ENCODE data around the gene BCL6B. TPM values are rescaled to one million over a fixed set of nuclear protein-coding genes. Genes with fewer than 3 reads are reported as not detected.

The BCL6B gene
- total RNA-seq, 1 experiment from 2014 or later, result 0.57 TPM

- Histone ChIP-seq H4K20me1 (ENCODE audit: insufficient read depth) (no peaks in the 10 kb centered on the region), H3K9me3 (ENCODE audit: control insufficient read depth in 1 of 2, insufficient read depth in 1 of 2, low read depth in 1 of 2, low read length in 2 of 2) (no peaks in the 10 kb centered on the region), H3K9me2 (ENCODE audit: insufficient read depth) (no peaks in the 10 kb centered on the region), H3K27ac (ENCODE audit: low read depth, low read length) (no peak overlapping the region), H2AFZ (ENCODE audit: low read depth, low read length, poor library complexity, severe bottlenecking) (no peak overlapping the region), H3K4me3 (replicated peaks in 1 of 2; ENCODE audit: low read depth in 1 of 2, low read length in 2 of 2) (no peak overlapping the region), H3K4me1 (ENCODE audit: control insufficient read depth in 1 of 2, insufficient read depth in 2 of 2, low read length in 2 of 2) (peaks cover 8 to 37% of the 10 kb centered on the region in 2 experiments; a peak in 3 of 4 replicates), H3K36me3 (ENCODE audit: control insufficient read depth in 1 of 2, insufficient read depth in 2 of 2, low read length in 2 of 2) (no peaks in the 10 kb centered on the region), H3K4me2 (ENCODE audit: low read length) (no peak overlapping the region), H3K27me3 (ENCODE audit: insufficient read depth, low read length) (no peaks in the 10 kb centered on the region), H3K79me2 (ENCODE audit: insufficient read depth, low read length) (peaks cover 21% of the 10 kb centered on the region), H3K9ac (ENCODE audit: low read length) (no peak overlapping the region)
- ChIA-PET POLR2A (no interaction called here), RAD21 (ENCODE audit: low non-redundant PET in 1 of 2, low total read pairs in 2 of 2, uncharacterized antibody in 2 of 2, unreplicated experiment in 2 of 2) (interaction anchor here in 1 of 2 experiments (0.7 kb wide), 1 partner anchor 174 kb away, joined by 7 read pairs; no protein-coding TSS in a partner anchor), CTCF (no interaction called here)
- ATAC-seq (no peak), DNase-seq (ENCODE audit: low read depth, low spot score) (no peak)
- BruUV-seq (replicated peaks), result no TSS peak
- intact Hi-C loops (cut with micrococcal nuclease), result no loop called here
- no peak for TF ChIP-seq MAX (IDR thresholded peaks at IDR 0.05)
- TF ChIP-seq ZNF274 (IDR thresholded peaks at IDR 0.05; ENCODE audit: low read depth, low read length), result no peak
- TF ChIP-seq EGR1 (IDR thresholded peaks at IDR 0.05; ENCODE audit: low read depth), result no peak
- no peak for TF ChIP-seq CEBPB (IDR thresholded peaks at IDR 0.05; ENCODE audit: low read depth)
- no peak for TF ChIP-seq FOSL1 (IDR thresholded peaks at IDR 0.05; ENCODE audit: low read depth)
- TF ChIP-seq, protein P1, sequence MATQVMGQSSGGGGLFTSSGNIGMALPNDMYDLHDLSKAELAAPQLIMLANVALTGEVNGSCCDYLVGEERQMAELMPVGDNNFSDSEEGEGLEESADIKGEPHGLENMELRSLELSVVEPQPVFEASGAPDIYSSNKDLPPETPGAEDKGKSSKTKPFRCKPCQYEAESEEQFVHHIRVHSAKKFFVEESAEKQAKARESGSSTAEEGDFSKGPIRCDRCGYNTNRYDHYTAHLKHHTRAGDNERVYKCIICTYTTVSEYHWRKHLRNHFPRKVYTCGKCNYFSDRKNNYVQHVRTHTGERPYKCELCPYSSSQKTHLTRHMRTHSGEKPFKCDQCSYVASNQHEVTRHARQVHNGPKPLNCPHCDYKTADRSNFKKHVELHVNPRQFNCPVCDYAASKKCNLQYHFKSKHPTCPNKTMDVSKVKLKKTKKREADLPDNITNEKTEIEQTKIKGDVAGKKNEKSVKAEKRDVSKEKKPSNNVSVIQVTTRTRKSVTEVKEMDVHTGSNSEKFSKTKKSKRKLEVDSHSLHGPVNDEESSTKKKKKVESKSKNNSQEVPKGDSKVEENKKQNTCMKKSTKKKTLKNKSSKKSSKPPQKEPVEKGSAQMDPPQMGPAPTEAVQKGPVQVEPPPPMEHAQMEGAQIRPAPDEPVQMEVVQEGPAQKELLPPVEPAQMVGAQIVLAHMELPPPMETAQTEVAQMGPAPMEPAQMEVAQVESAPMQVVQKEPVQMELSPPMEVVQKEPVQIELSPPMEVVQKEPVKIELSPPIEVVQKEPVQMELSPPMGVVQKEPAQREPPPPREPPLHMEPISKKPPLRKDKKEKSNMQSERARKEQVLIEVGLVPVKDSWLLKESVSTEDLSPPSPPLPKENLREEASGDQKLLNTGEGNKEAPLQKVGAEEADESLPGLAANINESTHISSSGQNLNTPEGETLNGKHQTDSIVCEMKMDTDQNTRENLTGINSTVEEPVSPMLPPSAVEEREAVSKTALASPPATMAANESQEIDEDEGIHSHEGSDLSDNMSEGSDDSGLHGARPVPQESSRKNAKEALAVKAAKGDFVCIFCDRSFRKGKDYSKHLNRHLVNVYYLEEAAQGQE (IDR thresholded peaks at IDR 0.05; ENCODE audit: low read depth), result no peak
- no peak for TF ChIP-seq YY1 (IDR thresholded peaks at IDR 0.05; ENCODE audit: extremely low read depth, insufficient replicate concordance, low read depth, low read length)
- TF ChIP-seq SRF (IDR thresholded peaks at IDR 0.05; ENCODE audit: low read depth), result no peak
- no peak for TF ChIP-seq EZH2phosphoT487 (IDR thresholded peaks at IDR 0.05; ENCODE audit: borderline replicate concordance)
- no peak for TF ChIP-seq RAD21 (IDR thresholded peaks at IDR 0.05; ENCODE audit: low read depth)
- TF ChIP-seq, protein P2, sequence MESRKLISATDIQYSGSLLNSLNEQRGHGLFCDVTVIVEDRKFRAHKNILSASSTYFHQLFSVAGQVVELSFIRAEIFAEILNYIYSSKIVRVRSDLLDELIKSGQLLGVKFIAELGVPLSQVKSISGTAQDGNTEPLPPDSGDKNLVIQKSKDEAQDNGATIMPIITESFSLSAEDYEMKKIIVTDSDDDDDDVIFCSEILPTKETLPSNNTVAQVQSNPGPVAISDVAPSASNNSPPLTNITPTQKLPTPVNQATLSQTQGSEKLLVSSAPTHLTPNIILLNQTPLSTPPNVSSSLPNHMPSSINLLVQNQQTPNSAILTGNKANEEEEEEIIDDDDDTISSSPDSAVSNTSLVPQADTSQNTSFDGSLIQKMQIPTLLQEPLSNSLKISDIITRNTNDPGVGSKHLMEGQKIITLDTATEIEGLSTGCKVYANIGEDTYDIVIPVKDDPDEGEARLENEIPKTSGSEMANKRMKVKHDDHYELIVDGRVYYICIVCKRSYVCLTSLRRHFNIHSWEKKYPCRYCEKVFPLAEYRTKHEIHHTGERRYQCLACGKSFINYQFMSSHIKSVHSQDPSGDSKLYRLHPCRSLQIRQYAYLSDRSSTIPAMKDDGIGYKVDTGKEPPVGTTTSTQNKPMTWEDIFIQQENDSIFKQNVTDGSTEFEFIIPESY (IDR thresholded peaks at IDR 0.05; ENCODE audit: extremely low read depth, insufficient replicate concordance, low read length), result no peak
- TF ChIP-seq SIN3A (IDR thresholded peaks at IDR 0.05; ENCODE audit: low read depth), result no peak
- TF ChIP-seq, protein P3, sequence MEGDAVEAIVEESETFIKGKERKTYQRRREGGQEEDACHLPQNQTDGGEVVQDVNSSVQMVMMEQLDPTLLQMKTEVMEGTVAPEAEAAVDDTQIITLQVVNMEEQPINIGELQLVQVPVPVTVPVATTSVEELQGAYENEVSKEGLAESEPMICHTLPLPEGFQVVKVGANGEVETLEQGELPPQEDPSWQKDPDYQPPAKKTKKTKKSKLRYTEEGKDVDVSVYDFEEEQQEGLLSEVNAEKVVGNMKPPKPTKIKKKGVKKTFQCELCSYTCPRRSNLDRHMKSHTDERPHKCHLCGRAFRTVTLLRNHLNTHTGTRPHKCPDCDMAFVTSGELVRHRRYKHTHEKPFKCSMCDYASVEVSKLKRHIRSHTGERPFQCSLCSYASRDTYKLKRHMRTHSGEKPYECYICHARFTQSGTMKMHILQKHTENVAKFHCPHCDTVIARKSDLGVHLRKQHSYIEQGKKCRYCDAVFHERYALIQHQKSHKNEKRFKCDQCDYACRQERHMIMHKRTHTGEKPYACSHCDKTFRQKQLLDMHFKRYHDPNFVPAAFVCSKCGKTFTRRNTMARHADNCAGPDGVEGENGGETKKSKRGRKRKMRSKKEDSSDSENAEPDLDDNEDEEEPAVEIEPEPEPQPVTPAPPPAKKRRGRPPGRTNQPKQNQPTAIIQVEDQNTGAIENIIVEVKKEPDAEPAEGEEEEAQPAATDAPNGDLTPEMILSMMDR (IDR thresholded peaks at IDR 0.05 in 2 of 3, conservative IDR thresholded peaks at IDR 0.05 in 1 of 3; ENCODE audit: borderline replicate concordance in 1 of 3, insufficient read depth in 1 of 3, low read depth in 2 of 3, low read length in 2 of 3), result no peak
- no peak for TF ChIP-seq TCF7L2 (IDR thresholded peaks at IDR 0.05; ENCODE audit: borderline replicate concordance, extremely low read depth, insufficient read depth, insufficient read length)
- no peak for TF ChIP-seq EZH2 (IDR thresholded peaks at IDR 0.05)
- TF ChIP-seq POLR2AphosphoS5 (IDR thresholded peaks at IDR 0.05; ENCODE audit: low read depth, low read length), result no peak
- TF ChIP-seq POLR2A (IDR thresholded peaks at IDR 0.05; ENCODE audit: borderline replicate concordance, extremely low read depth, insufficient read depth, insufficient read length), result no peak
- TF ChIP-seq CBX3 (IDR thresholded peaks at IDR 0.05; ENCODE audit: low read depth), result no peak
- TF ChIP-seq JUND (IDR thresholded peaks at IDR 0.05), result no peak
Measured at GRCh38 chr17:7016886-7017826, 5.7 kb upstream of the BCL6B start.
